Activated CD8-positive, alpha-beta memory T cell treated with anti-CD3 and anti-CD28 coated beads for 36 hours (primary cell): ENCODE data around the gene NF1. TPM values are rescaled to one million over a fixed set of nuclear protein-coding genes. Genes with fewer than 3 reads are reported as not detected.
"Not testable (repeated sequence)": the region's sequence is repeated elsewhere in the genome, so short reads cannot be mapped to it uniquely, and the experiment has no call there.

Source experiments
- CTCF ChIA-PET: fragments of 350-600 bp; sonication (Branson Sonifier 250); formaldehyde crosslinking; loops from one replicate; lab custom pipeline; 2021; ENCODE audit warnings: antibody characterized with exemption; lab: Charles Lee
- POLR2A ChIA-PET: fragments of 350-600 bp; sonication (Branson Sonifier 250); formaldehyde crosslinking; loops from one replicate; lab custom pipeline; 2021; ENCODE audit warnings: antibody characterized with exemption; lab: Charles Lee
- total RNA-seq, 2 experiments: library from RNA; stranded (reverse); gene quantifications; one replicate each; pipeline ENCODE4 v1.2.3, GENCODE V29; 2021

The NF1 gene
- total RNA-seq, 2 experiments from 2014 or later, result 20.4 to 24.0 TPM

GRCh38 chr17:31158746-31159377 lies 64.1 kb downstream of the NF1 start:
- ChIA-PET POLR2A (no interaction called here), CTCF (no interaction called here)

GRCh38 chr17:31163091-31163781 lies 68.5 kb downstream of the NF1 start:
- POLR2A ChIA-PET, result no interaction called here

GRCh38 chr17:31167111-31167510 lies 72.3 kb downstream of the NF1 start:
- ChIA-PET CTCF (no interaction called here), POLR2A (no interaction called here)

More at GRCh38 chr17:31163091-31163781, 68.5 kb downstream of the NF1 start:
- CTCF ChIA-PET, result no interaction called here

- ChIA-PET CTCF (no interaction called here), POLR2A (no interaction called here)
Observed at GRCh38 chr17:31171701-31172100, 76.9 kb downstream of the NF1 start.

GRCh38 chr17:31172388-31172787 lies 77.6 kb downstream of the NF1 start:
- POLR2A ChIA-PET, result no interaction called here
- CTCF ChIA-PET, result no interaction called here

- ChIA-PET CTCF (no interaction called here), POLR2A (no interaction called here)
Observed at GRCh38 chr17:31174215-31174614, 79.4 kb downstream of the NF1 start.

- ChIA-PET POLR2A (no interaction called here), CTCF (interaction anchor here (0.6 to 0.7 kb wide), 3 partner anchors 250 to 847 kb away, joined by 3 to 5 read pairs (median 4); no protein-coding TSS in a partner anchor)
Observed at GRCh38 chr17:31175237-31175636, 80.5 kb downstream of the NF1 start.

GRCh38 chr17:31176143-31176542 lies 81.4 kb downstream of the NF1 start:
- POLR2A ChIA-PET, CTCF ChIA-PET: not testable (repeated sequence)

- POLR2A ChIA-PET, CTCF ChIA-PET: not testable (repeated sequence)
Observed at GRCh38 chr17:31178951-31179350, 84.2 kb downstream of the NF1 start.

- ChIA-PET POLR2A (no interaction called here), CTCF (no interaction called here)
Observed at GRCh38 chr17:31195305-31195704, 100.5 kb downstream of the NF1 start.

- CTCF ChIA-PET, result no interaction called here
Observed at GRCh38 chr17:31198026-31198425, 103.2 kb downstream of the NF1 start.

GRCh38 chr17:31198666-31199065 lies 103.9 kb downstream of the NF1 start:
- CTCF ChIA-PET, POLR2A ChIA-PET: not testable (repeated sequence)

More at GRCh38 chr17:31198026-31198425, 103.2 kb downstream of the NF1 start:
- POLR2A ChIA-PET, result no interaction called here

GRCh38 chr17:31200287-31200686 lies 105.5 kb downstream of the NF1 start:
- POLR2A ChIA-PET, result interaction anchor here (0.6 kb wide), 1 partner anchor 508 kb away, joined by 4 read pairs; no protein-coding TSS in a partner anchor
- CTCF ChIA-PET, result no interaction called here

- ChIA-PET POLR2A (no interaction called here), CTCF (no interaction called here)
Observed at GRCh38 chr17:31202968-31203367, 108.2 kb downstream of the NF1 start.

GRCh38 chr17:31211352-31212012 lies 116.7 kb downstream of the NF1 start:
- CTCF ChIA-PET, result no interaction called here
- POLR2A ChIA-PET, result no interaction called here

GRCh38 chr17:31216031-31216751 lies 121.4 kb downstream of the NF1 start:
- ChIA-PET CTCF (interaction anchor here (1.1 to 1.3 kb wide), 2 partner anchors 200 to 202 kb away, joined by 3 read pairs; no protein-coding TSS in a partner anchor), POLR2A (no interaction called here)

- POLR2A ChIA-PET, result interaction anchor here (0.6 kb wide), 1 partner anchor 403 kb away, joined by 3 read pairs; no protein-coding TSS in a partner anchor
- CTCF ChIA-PET, result no interaction called here
Observed at GRCh38 chr17:31224366-31224765, 129.6 kb downstream of the NF1 start.

GRCh38 chr17:31225831-31226230 lies 131.1 kb downstream of the NF1 start:
- ChIA-PET POLR2A (no interaction called here), CTCF (no interaction called here)

- POLR2A ChIA-PET, result no interaction called here
- CTCF ChIA-PET, result no interaction called here
Observed at GRCh38 chr17:31226373-31226772, 131.6 kb downstream of the NF1 start.

GRCh38 chr17:31226950-31227349 lies 132.2 kb downstream of the NF1 start:
- ChIA-PET CTCF (interaction anchor here (0.6 kb wide), 1 partner anchor 264 kb away, joined by 3 read pairs; no protein-coding TSS in a partner anchor), POLR2A (no interaction called here)
